Liver (tissue), 9 donors: ENCODE data around the gene TLX3. TPM values are rescaled to one million over a fixed set of nuclear protein-coding genes. Genes with fewer than 3 reads are reported as not detected.

Experiments used
- DNase-seq: peaks from one replicate; pipeline ENCODE4 v3.0.0-alpha.2; 2017; ENCODE audit warnings: low spot score
- H3K27ac ChIP-seq, 2 donors: one replicate each; pipeline ENCODE4 v1.7.0; 2013; ENCODE audit warnings: inconsistent platforms in 2 of 2, low read length in 2 of 2, control low read depth in 1 of 2, low read depth in 1 of 2, mild to moderate bottlenecking in 1 of 2
- H3K27me3 ChIP-seq, 4 donors: one replicate each; pipeline versions ENCODE4 v1.6.1 to v1.7.0; 2013; ENCODE audit warnings: low read length in 3 of 4, inconsistent platforms in 1 of 4, mild to moderate bottlenecking in 1 of 4, moderate library complexity in 1 of 4; ENCODE audit not compliant: control insufficient read depth in 4 of 4, insufficient read depth in 4 of 4
- H3K36me3 ChIP-seq, 4 donors: one replicate each; pipeline versions ENCODE4 v1.6.1 to v1.7.0; 2013; ENCODE audit warnings: low read length in 3 of 4, mild to moderate bottlenecking in 3 of 4, low read depth in 1 of 4, moderate library complexity in 1 of 4; ENCODE audit not compliant: control insufficient read depth in 4 of 4, insufficient read depth in 3 of 4
- H3K4me1 ChIP-seq, 4 donors: one replicate each; pipeline versions ENCODE4 v1.6.1 to v1.7.0; 2013; ENCODE audit warnings: low read length in 3 of 4, mild to moderate bottlenecking in 3 of 4, moderate library complexity in 1 of 4; ENCODE audit not compliant: control insufficient read depth in 4 of 4, insufficient read depth in 4 of 4
- H3K4me3 ChIP-seq, 3 donors: one replicate each; pipeline versions ENCODE4 v1.6.1 to v1.7.0; 2013; ENCODE audit warnings: low read length in 3 of 3, control low read depth in 1 of 3, low read depth in 1 of 3, mild to moderate bottlenecking in 1 of 3
- H3K9ac ChIP-seq, 2 donors: one replicate each; pipeline ENCODE4 v1.7.0; 2013; ENCODE audit warnings: low read length in 2 of 2, mild to moderate bottlenecking in 2 of 2, moderate library complexity in 2 of 2, control low read depth in 1 of 2, low read depth in 1 of 2
- H3K9me3 ChIP-seq, 4 donors: one replicate each; pipeline versions ENCODE4 v1.6.1 to v1.7.0; 2013; ENCODE audit warnings: low read length in 3 of 4; ENCODE audit not compliant: control insufficient read depth in 4 of 4
- FOXA1 ChIP-seq: IDR thresholded peaks from 2 replicates; pipeline ENCODE4 v1.6.1; 2016; ENCODE audit warnings: antibody characterized with exemption
- FOXA2 ChIP-seq: IDR thresholded peaks from 2 replicates; pipeline ENCODE4 v1.6.1; 2016; ENCODE audit warnings: antibody characterized with exemption
- GABPA ChIP-seq, 2 donors: IDR thresholded peaks in 1 of 2; conservative IDR thresholded peaks in 1 of 2; 2 replicates each; pipeline ENCODE4 v1.6.1; 2016; ENCODE audit warnings: antibody characterized with exemption in 2 of 2, mild to moderate bottlenecking in 1 of 2, moderate library complexity in 1 of 2
- HNF4A ChIP-seq, 2 donors: conservative IDR thresholded peaks; 2 replicates each; pipeline ENCODE4 v1.6.1; 2016; ENCODE audit warnings: antibody characterized with exemption in 2 of 2, mild to moderate bottlenecking in 2 of 2
- HNF4G ChIP-seq: IDR thresholded peaks from 2 replicates; pipeline ENCODE4 v1.6.1; 2016; ENCODE audit warnings: antibody characterized with exemption
- JUND ChIP-seq, 2 donors: IDR thresholded peaks; 2 replicates each; pipeline ENCODE4 v1.6.1; 2016; ENCODE audit warnings: antibody characterized with exemption in 2 of 2
- NR2F2 ChIP-seq: IDR thresholded peaks from 2 replicates; pipeline ENCODE4 v1.6.1; 2016; ENCODE audit warnings: antibody characterized with exemption
- RAD21 ChIP-seq, 2 donors: IDR thresholded peaks; 2 replicates each; pipeline ENCODE4 v1.6.1; 2016; ENCODE audit warnings: antibody characterized with exemption in 2 of 2, mild to moderate bottlenecking in 2 of 2
- RXRA ChIP-seq, 2 donors: IDR thresholded peaks; 2 replicates each; pipeline ENCODE4 v1.6.1; 2017 to 2018; ENCODE audit warnings: antibody characterized with exemption in 2 of 2, mild to moderate bottlenecking in 1 of 2
- SP1 ChIP-seq: IDR thresholded peaks from 2 replicates; pipeline ENCODE4 v1.6.1; 2018; ENCODE audit warnings: antibody characterized with exemption, mild to moderate bottlenecking
- TAF1 ChIP-seq: conservative IDR thresholded peaks from 2 replicates; pipeline ENCODE4 v1.6.1; 2016; ENCODE audit warnings: antibody characterized with exemption, mild to moderate bottlenecking
- WGBS: extraction: QIAGEN DNeasy Blood & Tissue Kit; methylation state at CpG from one replicate; pipeline ENCODE4 v1.1.7; 2013; 5-methylcytosine and 5-hydroxymethylcytosine counted together
- polyA plus RNA-seq, 2 donors: library from polyadenylated mRNA; stranded (reverse) in 1 of 2; unstranded in 1 of 2; fragments of 200-250 nt in 1 of 2; fragments of >200 nt in 1 of 2; fragmentation: Nextera tagmentation in 1 of 2; extraction: Ambion mirVana in 1 of 2; gene quantifications; one replicate each; pipeline versions ENCODE4 v1.2.1 to v1.2.3, GENCODE V29; 2013 to 2015
- total RNA-seq, 2 donors: library from RNA; depleted of rRNA; stranded (reverse); fragments of >200 nt; gene quantifications; one replicate each; pipeline ENCODE4 v1.2.3, GENCODE V29; 2014
- TF ChIP-seq, protein P1 (sequence below): IDR thresholded peaks from 2 replicates; pipeline ENCODE4 v1.6.1; 2016; ENCODE audit warnings: antibody characterized with exemption
- TF ChIP-seq, protein P2 (sequence below): fragments of 150-350 bp; IDR thresholded peaks from 2 replicates; pipeline ENCODE4 v1.5.1; 2017; ENCODE audit warnings: improper control_type of control experiment, low read depth, low read length; ENCODE audit not compliant: missing input control
- TF ChIP-seq, protein P3 (sequence below): IDR thresholded peaks from 2 replicates; pipeline ENCODE4 v1.6.1; 2016; ENCODE audit warnings: antibody characterized with exemption
- donor health status: healthy.
- donor health status: healthy.
- donor health status: healthy.
- donor health status: healthy.
- donor health status: healthy.

Gene TLX3
- total and polyA plus RNA-seq, 4 donors: not detected

DNA sequence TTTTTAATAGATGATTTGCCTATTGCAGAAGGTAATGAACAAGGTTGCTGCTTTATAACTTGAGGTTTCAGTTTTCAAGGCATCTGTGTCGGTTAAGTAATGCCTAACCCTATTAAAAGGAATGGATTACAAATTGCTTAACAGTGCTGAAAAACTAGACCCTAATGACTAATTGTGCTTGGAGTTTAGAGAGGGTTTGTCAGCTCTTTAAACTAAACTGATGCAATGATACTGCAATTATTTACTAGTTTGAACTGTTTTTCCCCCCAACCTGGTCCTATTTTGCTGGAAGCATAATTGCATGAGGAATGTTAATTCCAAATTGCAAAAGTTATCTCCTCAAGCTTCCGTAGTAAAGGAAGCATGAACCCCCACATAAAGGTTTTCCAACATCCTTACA, 39.3 kb upstream of the TLX3 start:
- no peaks in the 10 kb centered on the region for H3K9me3 ChIP-seq
- DNase-seq: no peak
- H3K9ac ChIP-seq: no peak overlapping the region
- WGBS: 88% methylated on average over 2 of the region's 2 CpGs
- no peaks in the 10 kb centered on the region for H3K27me3 ChIP-seq
- TF ChIP-seq, protein P1, sequence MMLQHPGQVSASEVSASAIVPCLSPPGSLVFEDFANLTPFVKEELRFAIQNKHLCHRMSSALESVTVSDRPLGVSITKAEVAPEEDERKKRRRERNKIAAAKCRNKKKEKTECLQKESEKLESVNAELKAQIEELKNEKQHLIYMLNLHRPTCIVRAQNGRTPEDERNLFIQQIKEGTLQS: no peak
- TF ChIP-seq TAF1: no peak
- TF ChIP-seq RAD21 (IDR thresholded peaks at IDR 0.05): no peak
- no peak for TF ChIP-seq JUND (IDR thresholded peaks at IDR 0.05)
- no peak for TF ChIP-seq RXRA (IDR thresholded peaks at IDR 0.05)
- TF ChIP-seq, protein P2, sequence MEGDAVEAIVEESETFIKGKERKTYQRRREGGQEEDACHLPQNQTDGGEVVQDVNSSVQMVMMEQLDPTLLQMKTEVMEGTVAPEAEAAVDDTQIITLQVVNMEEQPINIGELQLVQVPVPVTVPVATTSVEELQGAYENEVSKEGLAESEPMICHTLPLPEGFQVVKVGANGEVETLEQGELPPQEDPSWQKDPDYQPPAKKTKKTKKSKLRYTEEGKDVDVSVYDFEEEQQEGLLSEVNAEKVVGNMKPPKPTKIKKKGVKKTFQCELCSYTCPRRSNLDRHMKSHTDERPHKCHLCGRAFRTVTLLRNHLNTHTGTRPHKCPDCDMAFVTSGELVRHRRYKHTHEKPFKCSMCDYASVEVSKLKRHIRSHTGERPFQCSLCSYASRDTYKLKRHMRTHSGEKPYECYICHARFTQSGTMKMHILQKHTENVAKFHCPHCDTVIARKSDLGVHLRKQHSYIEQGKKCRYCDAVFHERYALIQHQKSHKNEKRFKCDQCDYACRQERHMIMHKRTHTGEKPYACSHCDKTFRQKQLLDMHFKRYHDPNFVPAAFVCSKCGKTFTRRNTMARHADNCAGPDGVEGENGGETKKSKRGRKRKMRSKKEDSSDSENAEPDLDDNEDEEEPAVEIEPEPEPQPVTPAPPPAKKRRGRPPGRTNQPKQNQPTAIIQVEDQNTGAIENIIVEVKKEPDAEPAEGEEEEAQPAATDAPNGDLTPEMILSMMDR: no peak
- TF ChIP-seq FOXA1: no peak
- TF ChIP-seq NR2F2: no peak
- TF ChIP-seq SP1: no peak
- no peak for TF ChIP-seq HNF4A (conservative IDR thresholded peaks at IDR 0.05)
- TF ChIP-seq, protein P3, sequence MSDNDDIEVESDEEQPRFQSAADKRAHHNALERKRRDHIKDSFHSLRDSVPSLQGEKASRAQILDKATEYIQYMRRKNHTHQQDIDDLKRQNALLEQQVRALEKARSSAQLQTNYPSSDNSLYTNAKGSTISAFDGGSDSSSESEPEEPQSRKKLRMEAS: no peak
- TF ChIP-seq FOXA2: no peak
- TF ChIP-seq HNF4G: no peak
- TF ChIP-seq GABPA (IDR thresholded peaks at IDR 0.05 in 1 of 2, conservative IDR thresholded peaks at IDR 0.05 in 1 of 2): no peak
- H3K36me3 ChIP-seq: no peaks in the 10 kb centered on the region
- H3K4me1 ChIP-seq: no peaks in the 10 kb centered on the region
- no peak overlapping the region for H3K27ac ChIP-seq
- H3K4me3 ChIP-seq: no peak overlapping the region

DNA sequence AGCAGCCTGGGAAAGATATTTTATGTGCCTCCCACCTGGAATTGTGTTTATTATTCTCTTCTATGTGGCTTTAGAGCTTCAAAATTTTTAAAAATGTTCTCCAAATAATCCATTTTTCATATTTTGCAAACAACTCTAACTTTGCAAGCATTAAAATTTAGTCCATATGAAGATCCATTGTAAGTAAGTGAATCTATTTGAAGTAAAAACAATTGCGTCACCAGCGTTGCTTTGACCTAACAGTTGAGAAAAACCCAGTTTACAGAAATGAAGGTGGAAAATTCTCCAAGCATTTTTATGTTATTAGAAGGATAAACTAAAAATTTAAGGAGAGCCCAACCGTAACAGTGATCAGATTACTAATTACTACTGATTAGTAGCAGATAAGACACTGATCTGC, 38.9 kb upstream of the TLX3 start:
- no peaks in the 10 kb centered on the region for H3K4me1 ChIP-seq
- H3K9ac ChIP-seq: no peak overlapping the region
- TF ChIP-seq JUND (IDR thresholded peaks at IDR 0.05) (no peak), GABPA (IDR thresholded peaks at IDR 0.05 in 1 of 2, conservative IDR thresholded peaks at IDR 0.05 in 1 of 2) (no peak)
- TF ChIP-seq, protein P3: no peak
- TF ChIP-seq, protein P2: no peak
- TF ChIP-seq, protein P1: no peak
- DNase-seq: no peak
- H3K4me3 ChIP-seq: no peak overlapping the region
- no peaks in the 10 kb centered on the region for H3K36me3 ChIP-seq
- 92% methylated on average over 3 of the region's 3 CpGs for whole genome bisulfite sequencing
- no peaks in the 10 kb centered on the region for H3K9me3 ChIP-seq
- no peaks in the 10 kb centered on the region for H3K27me3 ChIP-seq
- no peak overlapping the region for H3K27ac ChIP-seq
